Skin of body (tissue), 2 donors: ENCODE data around the gene HS6ST3. TPM values are rescaled to one million over a fixed set of nuclear protein-coding genes. Genes with fewer than 3 reads are reported as not detected.
A peak's percentile ranks its signal among the peaks of the same experiment; 100 is the strongest.

Source experiments
- DNase-seq: peaks from one replicate; lab custom pipeline; 2025; lab: John Stamatoyannopoulos, UW
- total RNA-seq: library from RNA; depleted of rRNA; stranded (reverse); fragments of >200 nt; gene quantifications from one replicate; pipeline ENCODE4 v1.2.3, GENCODE V29; 2014

HS6ST3 gene
- total RNA-seq, 1 donor from 2014 or later = 1.7 TPM

DNA sequence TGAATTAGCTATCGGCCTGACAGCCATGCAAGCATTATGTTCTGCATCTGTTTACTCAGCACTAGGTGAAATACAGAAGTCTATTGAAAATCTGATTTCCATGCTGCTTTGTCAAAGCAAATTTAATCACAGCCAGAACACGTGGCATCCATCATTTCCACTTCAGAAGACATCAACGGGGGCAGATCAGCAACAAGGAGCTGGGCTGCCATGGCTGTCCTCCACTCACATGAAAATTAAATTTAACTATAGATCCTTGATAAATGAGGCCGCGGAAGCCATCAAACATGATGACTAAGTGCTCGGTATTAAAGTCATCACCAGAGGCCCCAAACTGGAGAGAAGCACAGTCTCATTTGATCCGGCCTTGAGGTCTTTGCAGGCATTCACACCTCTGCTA is 443.5 kb downstream of the HS6ST3 start:
- no peak for DNase-seq

DNA sequence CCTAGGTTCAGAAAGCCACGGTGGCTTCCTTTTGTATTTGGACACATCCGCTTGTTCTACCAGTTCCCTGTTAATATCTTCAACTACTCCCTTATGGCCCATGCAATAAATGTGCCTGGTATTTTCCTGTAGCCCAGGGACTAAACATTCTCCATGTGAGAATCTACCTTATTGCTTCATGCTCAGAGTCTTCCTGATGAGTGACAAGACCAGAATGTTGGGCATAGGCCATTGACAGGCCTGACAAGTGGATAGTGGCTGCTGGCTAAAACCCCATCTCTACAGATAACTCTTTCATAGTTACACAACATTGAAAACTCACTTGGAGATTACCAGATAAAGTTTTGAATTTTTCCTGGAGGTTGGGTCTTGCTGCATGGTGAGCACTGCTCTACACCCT is 449.9 kb downstream of the HS6ST3 start:
- no peak for DNase-seq

DNA sequence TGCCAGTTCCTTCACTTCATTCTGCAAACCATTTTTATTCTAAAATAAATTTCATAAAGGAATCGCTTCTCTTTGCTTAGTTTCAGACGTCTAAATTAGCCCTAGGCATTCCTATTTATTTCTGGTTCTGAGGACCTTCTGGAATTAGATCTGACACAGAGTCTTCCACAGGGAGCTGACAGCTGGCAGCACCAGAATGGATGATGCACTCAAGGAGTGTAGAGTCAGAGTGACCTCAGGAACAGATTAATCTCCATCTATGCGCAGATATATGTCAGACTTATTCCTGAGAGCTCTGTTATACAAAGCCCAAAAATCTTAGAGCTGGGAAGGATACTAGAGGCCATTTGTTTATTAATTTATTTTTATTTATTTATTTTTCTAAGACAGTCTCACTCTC is 450.8 kb downstream of the HS6ST3 start:
- DNase-seq = no peak

DNA sequence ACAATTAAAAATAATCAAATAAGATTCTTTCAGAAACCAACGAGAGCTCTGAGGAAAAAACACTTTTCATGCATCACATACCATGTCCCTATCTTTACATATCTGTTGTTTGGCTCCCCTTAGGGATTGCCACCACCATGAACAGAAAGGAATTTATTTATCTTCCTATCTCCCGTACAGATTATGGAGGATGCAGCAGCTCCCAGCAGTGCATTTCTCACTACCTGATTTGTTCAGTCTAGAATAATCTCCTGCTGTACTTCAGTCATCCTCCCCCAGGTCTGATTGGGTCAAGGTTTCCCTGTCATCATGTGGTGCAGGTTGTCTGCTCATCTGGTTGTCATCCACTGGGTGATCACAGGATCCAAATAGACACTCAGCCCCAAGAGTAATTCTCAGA is 453.1 kb downstream of the HS6ST3 start:
- DNase-seq = no peak

DNA sequence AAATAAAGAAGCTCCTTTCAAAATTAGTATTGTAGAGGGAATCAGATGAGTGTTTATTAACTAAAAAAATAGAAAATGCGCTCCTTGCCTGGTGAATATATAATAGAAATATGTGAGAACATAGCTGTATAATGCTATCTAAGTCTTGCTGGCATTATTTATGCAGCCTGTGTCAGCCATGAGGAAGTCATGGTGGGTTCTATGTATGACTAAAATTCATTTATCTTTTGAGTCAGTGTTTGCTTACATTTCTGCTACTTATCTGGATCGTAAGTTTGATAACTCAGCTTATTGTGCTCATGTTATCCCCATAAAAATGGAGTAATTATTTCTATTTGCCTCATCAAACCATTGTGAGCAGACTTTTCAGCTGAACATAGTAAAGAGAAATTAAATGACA is 455.1 kb downstream of the HS6ST3 start:
- DNase-seq = no peak

DNA sequence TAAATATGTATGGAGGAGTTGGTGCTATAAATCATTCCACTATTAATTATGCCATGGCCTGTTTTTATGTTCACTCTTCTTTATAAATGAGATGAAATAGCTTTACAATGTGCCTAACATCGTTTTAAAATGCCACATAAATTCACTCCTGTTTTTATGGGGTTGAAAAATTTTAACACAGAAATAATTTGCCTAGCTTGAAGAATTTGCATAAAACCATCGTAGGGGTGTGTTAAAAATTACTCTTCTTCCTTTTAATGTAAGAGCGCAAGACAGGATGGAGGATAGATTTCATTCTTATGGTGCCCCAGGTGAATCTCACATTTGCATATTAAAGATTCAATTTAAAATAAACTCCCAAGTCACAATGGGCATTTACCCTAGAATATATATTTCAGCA is 456.6 kb downstream of the HS6ST3 start:
- DNase-seq = no peak

DNA sequence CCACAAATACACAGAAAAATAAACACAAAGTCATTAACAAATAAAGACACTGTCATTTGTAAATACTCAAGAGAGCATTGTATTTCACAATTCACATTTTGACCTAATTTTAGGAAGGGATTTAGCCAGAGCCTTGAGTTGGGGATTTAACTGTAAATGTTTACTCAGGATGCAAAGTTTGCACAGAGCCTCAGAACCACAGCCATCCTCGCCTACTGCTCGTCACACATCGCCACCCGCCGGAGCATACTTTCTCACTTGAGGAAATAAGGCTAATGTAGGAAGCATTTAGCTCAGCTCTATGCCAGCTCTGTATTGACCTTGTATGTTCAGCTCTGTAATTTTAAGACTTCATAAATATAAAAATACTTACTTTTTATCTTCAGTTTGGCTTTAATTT is 461.6 kb downstream of the HS6ST3 start:
- peak; percentile 12 for DNase-seq

DNA sequence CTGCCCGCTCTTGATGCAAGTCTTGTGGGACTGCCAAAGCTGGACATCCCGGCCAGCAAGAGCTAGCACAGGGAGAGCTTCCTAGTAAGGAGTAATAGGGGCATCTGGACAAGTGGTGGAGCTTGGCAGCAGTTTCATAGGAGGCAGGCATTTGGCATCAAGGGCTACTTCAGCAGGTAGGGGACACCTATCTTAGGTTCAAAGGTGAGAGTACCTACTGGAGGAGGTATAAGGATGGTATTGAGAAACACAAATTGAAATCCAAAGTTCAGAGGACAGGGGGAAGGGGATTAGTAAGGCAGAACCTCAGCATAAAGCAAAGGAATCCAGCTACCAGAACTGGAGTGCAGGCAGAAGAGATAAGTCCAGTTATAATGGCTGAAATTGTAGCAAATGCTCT is 462.7 kb downstream of the HS6ST3 start:
- no peak for DNase-seq

DNA sequence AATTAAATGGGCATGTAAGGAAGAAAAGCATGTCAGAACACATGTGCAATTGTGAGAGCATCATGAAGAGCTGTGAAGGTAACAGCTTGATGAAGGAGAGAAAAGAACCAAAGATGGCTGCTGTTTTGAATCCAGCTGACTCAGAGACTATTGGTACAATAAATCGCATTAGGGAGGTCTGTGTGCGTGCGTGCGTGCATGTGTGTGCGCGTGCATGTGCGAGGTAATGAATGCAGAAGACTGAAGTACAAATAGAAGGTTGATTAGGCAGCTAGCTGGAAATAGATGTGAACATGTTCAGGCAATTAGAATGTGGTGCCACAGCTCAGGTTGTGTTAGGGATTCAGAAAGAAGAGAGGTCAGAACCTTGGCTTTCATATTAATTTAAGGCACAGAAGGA is 463.9 kb downstream of the HS6ST3 start:
- no peak for DNase-seq

DNA sequence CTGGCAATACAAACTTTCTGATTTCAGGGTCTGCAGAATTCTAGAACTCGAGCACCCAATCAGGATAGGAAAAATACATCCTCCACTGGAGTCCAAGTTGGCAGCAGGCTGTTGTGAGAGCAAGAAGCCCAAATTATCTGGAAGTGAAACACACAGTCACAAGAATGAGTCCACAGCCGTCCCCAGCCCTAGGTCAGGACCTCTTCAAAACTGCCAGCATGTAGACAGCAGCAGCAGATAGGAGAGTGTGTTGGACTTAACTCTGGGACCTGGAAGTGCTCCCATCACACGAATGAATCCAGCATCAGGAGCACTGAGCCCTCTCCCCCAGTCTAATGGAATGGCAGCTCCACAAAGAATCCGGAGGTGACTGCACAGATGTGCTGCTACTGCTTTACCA is 483.7 kb downstream of the HS6ST3 start:
- DNase-seq = no peak

DNA sequence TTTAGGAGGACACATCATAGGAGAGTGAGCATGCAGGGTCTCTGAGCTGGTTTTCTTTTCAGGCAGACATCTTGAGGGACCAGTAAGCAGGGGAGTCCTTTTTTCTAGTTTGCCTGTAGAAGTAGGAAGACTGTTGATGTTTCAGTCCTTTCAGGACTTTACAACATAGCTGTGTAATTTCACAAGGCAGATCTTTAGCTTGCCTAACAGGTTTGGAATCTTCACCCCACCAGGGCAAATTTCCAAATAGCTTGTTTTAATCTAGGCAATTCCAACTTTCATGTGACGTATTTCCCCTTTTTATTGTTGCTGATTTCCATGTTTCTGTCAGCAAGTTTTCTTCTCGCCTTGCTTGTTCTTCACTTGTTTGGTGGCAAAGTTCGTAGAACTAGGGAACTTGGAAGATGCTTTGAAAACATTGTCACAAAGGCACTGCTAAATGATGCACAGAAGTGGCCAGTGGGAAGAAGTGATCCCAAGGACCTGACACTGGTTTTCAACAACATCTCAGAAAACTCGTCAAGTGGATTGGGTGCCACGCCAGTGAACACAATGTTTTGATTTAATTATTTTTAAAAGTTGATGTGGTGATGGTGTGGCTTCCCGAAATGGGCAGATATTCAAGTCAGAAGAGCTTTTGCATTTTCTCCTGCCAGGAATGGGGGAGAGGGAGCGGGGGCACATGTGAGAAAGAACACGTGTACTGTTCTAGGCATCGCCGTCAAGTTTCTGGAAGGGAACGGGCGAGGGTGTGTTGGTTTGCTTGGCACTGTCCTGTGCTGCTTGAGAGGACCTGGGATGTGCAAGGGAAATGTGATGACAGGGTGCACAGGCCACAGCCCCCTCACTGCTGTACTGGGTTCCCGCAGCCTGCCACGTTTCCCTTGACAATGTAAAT is 485.8 kb downstream of the HS6ST3 start:
- peak; percentile 75 for DNase-seq

DNA sequence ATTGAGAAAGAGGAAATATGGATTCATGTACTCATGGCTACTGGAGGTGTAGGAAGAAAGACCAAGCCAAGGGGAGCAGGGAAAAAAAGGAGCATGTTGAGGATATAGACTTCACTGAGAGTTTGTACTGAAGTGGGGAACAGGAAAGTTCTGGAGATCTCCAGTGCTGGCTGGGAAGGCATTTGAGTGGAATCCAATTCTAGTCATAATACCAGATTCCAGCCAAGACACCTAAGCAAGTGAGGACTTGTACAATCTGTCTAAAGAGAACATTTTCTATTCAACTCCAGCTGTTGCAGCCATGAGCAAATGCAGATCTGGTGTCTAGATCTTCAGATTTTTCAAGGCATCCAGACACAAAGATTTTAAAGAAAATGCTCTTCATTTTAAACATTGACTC is 491.8 kb downstream of the HS6ST3 start:
- no peak for DNase-seq

DNA sequence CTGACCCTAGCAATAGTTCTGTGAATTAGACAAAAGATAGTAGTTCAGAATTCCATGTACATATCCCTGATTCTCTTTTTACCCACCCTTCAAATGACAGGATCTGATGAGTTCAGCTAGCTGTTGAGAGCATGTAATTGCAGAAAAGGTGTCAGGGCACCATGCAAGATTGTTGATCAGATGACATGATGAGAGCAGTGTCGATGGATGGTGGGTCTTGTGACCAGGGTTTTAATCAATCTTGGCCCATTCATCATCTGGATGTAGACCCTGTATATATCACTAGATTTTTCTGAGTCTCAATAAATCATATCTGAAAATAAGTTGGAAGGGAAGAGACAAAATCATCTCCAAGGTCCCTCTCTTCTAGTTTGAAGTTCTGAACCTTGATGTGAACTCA is 525.3 kb downstream of the HS6ST3 start:
- no peak for DNase-seq

DNA sequence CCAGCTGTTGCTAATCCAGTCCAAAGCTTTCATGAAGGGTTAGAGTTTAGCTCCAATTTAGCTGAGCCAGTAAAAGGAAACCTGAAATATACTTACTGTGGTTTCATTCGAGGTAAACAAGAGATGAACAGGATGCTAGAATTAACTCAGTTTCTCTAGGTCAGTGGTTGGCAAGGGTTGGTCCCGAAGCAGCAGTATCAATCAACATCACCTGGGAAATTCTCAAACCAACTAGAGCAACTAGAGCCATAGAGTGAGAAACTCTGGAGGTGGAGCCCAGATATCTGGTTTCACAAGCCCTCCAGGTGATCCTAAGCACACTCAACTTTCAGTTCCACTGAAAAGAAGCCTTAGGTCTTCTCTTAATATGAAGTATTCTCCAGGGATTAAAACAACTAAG is 527.6 kb downstream of the HS6ST3 start:
- no peak for DNase-seq

DNA sequence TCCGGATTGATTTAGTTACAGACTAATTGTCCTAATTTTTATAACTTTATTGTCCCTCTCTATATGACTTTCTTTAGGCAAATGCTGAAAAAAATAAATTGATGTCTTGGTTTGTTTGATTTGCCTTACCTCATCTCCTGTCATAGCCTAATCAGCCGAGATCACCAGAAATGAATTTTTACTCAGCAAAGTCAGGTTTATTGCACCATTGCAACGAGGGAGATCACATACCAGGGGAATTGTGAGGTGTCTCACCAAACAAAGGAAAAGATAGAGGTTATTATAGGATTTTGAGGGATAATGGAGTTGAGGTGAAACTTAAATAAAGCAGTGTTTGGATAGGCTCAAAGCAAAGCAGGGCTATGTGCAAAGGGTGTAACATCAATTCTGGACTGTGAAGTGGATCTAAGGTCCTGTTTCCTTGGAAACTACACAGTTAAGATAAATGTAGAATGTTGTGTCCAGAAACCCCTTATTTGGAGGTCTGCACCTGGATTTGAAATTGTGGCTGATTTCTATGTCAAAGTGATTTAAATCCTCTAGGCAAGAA is 531.8 kb downstream of the HS6ST3 start:
- DNase-seq = no peak

DNA sequence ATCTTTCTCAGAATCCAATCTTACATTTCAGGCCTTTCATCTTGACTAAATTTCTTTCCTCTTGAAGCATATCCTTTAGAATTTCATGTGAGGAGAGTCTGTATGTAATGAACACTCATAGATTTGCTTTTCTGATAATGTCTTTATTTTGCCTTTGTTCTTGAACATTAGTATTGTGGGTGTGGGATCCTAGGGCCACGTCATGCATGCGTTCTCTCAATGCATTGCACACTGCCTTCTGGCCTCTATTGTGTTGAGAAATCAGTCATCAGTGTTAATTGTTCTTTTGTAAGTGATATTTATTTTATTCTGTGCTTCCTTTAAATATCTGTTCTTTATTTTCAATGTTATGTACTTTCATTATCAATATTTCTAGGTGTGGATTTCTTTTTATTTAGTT is 539.4 kb downstream of the HS6ST3 start:
- no peak for DNase-seq

DNA sequence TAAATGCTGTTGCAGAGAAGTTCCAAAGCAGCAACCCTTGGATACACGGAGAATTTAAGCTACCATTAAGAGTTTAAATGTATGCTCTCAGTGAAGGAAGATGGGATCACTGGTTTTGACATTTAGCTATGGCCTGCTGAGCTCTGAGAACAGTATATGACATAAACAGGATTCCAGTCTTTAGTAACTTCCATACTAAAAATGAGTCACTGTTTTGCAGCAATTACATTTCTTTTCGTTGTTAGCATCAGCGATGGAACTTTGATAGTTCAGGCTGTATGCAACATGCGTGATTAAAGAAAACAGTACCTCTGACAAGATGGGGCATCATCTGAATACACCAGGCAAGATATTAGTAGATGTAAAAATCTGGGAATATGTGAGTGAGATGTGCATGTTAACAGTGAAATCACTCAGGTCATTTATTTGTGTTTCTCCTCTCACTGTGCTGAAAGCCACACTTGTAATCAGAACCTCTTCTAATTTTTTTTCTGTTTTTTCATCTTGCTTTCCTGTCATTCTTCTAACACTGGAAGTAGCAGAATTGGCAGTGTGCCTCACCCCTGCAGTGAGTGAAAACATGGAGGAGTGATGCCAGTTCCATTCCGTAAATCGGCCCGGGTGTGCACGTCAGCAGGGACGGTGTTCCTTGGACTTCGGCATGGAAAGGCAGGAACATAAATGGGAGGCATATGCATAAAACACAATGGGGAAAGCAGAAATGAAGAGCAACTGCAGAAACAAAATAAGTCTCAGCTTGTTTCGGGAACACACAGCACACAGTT is 542.8 kb downstream of the HS6ST3 start:
- no peak for DNase-seq

DNA sequence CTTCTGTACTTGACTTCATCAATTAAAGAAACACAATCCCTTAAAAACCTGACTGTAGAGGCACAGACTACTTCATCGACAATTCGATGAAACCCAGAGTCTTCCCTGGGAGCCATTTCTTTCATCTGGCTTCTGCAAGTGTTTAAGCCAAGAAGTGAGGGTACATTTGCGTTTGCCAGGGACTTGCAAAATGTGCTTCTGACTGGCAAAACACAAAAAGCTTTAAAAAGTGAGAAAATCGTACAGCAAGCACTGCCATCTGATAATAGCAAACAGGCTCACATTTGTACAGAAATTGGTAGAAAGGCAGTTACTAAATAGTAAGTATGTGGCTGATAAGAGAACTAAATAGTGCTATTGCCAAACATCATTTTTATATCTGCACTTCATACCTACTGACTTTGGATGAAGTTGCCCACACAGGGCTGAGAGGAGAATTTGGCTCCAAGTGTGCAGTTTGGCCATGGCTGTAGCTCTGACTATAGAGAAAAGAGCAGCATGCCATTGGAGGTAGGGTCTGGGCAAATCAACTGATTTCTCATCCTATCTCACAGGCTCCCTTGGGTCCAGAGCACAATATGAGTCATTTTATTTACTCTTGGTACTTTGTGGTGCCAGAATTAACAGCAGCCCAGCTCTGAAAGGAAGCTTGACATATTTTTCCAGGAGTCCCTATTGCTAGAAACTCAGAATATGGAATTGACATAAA is 546.2 kb downstream of the HS6ST3 start:
- DNase-seq = no peak

DNA sequence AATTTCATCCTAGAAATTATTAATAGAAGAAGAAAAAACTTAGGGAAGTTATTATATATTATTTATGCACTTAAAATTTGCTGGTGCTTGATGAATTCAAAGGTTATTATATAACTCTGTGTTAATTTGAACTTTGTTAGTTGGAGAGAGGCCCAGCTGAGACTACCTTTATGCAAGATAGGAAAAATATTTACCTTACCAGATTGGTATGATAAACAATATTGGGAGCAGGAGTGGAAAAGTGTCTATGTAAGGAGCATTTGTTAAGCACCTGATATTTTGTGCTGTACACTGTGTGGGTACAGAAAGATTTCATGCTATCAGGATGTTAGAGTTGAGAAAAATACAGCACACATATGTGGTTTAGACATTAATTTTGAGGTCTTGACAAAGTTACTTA is 547.1 kb downstream of the HS6ST3 start:
- no peak for DNase-seq

DNA sequence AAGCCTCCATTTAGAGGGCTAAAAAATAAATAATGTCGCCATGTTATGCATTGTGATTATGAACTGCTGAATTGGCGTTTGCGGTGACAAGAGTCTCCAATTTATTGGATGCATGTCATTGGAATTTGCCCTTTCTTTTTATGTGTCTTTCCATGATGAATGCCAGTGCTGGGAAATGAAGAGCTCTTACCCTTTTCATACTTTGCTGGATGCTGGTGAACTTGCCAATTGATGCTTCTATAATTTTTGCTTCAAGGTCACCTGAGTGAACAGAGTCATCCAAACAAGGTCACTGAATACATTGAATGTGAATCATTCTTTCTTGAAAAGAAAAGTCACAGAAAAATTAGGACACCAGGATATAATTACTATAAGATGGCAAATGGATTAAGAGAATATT is 556.2 kb downstream of the HS6ST3 start:
- DNase-seq = no peak

DNA sequence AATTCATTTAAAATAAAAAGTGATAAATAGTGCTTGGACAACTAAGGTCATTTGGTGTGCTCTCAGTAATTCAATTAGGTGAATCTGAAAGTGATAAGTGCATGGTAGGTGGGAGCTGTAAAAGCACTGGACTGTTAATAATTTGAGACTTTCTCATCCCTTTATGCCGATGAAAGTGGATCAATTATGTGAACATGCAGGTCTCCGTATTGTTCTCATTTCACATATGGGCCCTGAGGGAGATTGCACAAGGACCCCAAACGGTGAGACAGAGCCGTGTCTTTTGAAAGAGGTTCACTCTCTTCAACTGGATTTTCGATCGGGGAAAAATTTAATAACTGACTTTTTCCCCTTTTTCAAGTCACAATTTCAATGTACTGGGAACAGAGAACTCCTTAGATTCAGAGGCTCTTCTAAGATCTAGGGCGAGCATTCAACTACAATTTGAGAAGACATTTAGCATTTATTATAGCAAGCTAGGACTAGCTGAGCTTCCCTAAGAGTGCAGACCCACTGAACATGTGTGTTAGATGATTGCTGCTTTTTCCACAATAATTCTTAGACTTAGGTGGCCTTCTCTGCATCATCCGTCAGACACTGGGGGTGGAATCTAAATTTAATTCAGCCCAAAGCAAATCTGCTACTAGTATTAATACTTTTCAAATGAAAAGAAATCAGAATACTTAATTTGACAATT is 556.8 kb downstream of the HS6ST3 start:
- DNase-seq = no peak
